AG10803 (cell line): Measurements from ENCODE around the gene ARHGEF17.

Experiments
- DNase-seq: peaks from one replicate; pipeline ENCODE4 v3.0.0; 2010; ENCODE audit warnings: low read depth
- H3K4me3 ChIP-seq: 2 replicates; pipeline ENCODE4 v1.5.1; 2011; ENCODE audit warnings: mild to moderate bottlenecking, low read length, control low read depth
- CTCF ChIP-seq: conservative IDR thresholded peaks from 2 replicates; pipeline ENCODE4 v1.5.1; 2011; ENCODE audit warnings: mild to moderate bottlenecking, low read length, control low read depth, inconsistent platforms

The ARHGEF17 gene

GRCh38 chr11:73274722-73275380 lies 33.2 kb upstream of the ARHGEF17 start:
- DNase-seq, result no peak
- no peak overlapping the region for H3K4me3 ChIP-seq
- no peak for TF ChIP-seq CTCF

- no peak overlapping the region for H3K4me3 ChIP-seq
- TF ChIP-seq CTCF, result no peak
- no peak for DNase-seq
Observed at GRCh38 chr11:73275381-73275750, 32.7 kb upstream of the ARHGEF17 start.

DNA sequence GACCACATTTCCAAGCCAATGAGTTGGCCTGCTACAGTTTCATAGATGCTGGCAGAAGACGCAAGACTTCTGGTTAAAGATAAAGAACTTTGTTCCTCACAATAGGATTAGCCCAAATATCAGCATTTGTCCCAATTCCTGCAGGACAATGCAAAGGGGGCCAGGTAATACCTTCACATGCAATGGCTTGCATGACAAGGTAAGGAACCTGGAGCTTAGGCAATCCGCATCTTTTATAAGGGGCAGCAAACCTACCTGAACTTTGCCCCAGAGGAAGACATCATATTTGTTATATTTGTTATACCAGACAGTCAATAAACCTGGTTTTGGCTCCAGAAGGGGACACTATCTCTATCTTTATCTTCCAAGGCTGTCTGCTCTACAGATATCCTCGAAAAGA lies 30.6 kb upstream of the ARHGEF17 start:
- DNase-seq, result no peak
- no peak overlapping the region for H3K4me3 ChIP-seq
- no peak for TF ChIP-seq CTCF

DNA sequence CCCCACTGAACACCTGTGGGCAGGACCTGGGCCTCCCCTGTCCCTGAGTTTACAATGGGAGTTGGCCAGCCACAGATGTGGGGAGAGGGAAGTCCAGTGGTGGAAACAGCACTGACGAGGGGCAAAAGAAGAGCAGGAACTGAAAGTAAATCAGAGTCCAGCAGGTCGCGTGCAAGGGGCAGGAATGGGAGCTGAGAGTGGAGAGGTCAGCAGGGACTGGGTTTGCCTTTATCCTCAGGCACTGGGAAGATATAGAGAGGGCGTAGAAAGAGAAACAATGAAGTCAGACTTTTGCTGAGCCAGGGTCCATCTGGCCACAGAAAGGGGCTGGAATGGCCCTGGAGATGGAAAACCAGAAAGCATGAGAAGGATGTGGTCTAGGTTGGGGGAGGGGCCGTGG lies 27.4 kb upstream of the ARHGEF17 start:
- H3K4me3 ChIP-seq, result no peak overlapping the region
- DNase-seq, result no peak
- TF ChIP-seq CTCF, result no peak

- H3K4me3 ChIP-seq, result no peak overlapping the region
- TF ChIP-seq CTCF, result no peak
- DNase-seq, result no peak
Observed at GRCh38 chr11:73281201-73281741, 26.8 kb upstream of the ARHGEF17 start.

DNA sequence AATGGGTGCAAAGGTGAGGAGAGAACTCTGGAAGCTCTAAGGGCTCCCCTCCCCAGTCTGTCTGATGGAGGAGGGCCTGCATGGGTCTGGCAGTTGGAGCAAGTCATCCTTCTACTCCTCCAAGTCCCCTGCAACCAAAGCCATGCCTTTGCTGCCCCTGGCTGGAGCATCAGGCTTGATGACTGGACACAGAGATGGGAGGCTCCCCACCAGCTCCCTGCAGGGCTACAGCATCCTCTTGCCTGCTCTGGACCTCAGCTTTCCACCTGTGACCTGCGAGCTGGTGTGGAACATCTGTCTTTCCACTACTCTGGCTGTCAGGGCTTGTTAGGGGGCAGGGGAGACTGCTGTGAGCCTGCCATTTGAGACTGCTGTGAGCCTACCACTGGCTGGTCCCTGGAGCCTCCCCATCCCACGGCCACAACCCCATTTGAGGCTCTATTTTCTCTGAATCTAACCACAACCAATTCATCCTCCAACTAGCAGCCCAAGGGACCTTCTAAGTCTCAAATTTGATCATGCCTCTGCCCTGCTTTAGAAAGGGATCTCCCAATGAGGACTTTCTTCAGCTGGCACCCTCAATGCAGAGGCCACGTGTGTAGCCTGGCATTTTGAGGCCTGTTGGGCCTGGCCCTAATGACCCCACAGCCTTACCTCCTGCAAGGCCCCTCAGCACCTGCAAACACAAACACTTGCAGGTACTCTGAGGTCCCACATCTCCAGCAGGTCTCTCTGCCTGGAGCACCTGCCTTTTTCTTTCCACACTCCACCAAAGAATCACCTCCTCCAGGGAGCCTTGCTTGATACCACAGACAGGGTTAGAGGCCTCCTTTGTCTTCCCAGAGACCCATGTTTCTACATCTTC lies 26.0 kb upstream of the ARHGEF17 start:
- H3K4me3 ChIP-seq, result no peak overlapping the region
- TF ChIP-seq CTCF, result no peak
- DNase-seq, result no peak
